ENCODE results near the gene DOK3. TPM values are rescaled to one million over a fixed set of nuclear protein-coding genes. Genes with fewer than 3 reads are reported as not detected.

Gene DOK3
- total RNA-seq, 1 experiment from 2014 or later = 16.4 TPM

- WGBS (ENCODE audit: extremely low coverage, insufficient read length, low lambda C conversion rate) = no CpG with 5 or more reads among the region's 6 CpGs
- Histone ChIP-seq H3K56ac (ENCODE audit: insufficient read length, low read depth, low read length) (no peak overlapping the region), H3K27ac (ENCODE audit: insufficient read length, low read depth, low read length) (no peak overlapping the region), H3K18ac (ENCODE audit: insufficient read length, low read depth, low read length) (no peak overlapping the region), H3K4ac (ENCODE audit: low read depth, low read length) (no peak overlapping the region), H2BK12ac (ENCODE audit: insufficient read length, low read depth, low read length) (no peak overlapping the region), H2AK5ac (ENCODE audit: insufficient read length, low read length) (no peak overlapping the region), H3K27me3 (ENCODE audit: insufficient read depth, low read length) (no peaks in the 10 kb centered on the region), H3K79me1 (ENCODE audit: insufficient read depth, low read depth, low read length, poor library complexity, severe bottlenecking) (no peaks in the 10 kb centered on the region), H3T11ph (ENCODE audit: low read length) (no peak overlapping the region), H3K9me3 (ENCODE audit: control insufficient read depth, low read depth, low read length) (no peaks in the 10 kb centered on the region), H3K14ac (ENCODE audit: insufficient read depth, low read length) (no peak overlapping the region), H4K5ac (ENCODE audit: insufficient read length, low read depth, low read length) (no peak overlapping the region), H2AFZ (ENCODE audit: low read length) (no peak overlapping the region), H4K20me1 (ENCODE audit: control insufficient read depth, insufficient read depth, insufficient read length) (no peaks in the 10 kb centered on the region), H3K23me2 (ENCODE audit: insufficient read length, low read depth, low read length, poor library complexity, severe bottlenecking) (no peaks in the 10 kb centered on the region), H3K23ac (ENCODE audit: insufficient read length, low read depth, low read length) (no peak overlapping the region), H3K9ac (ENCODE audit: extremely low read depth, insufficient read length, low read length) (no peak overlapping the region), H3K4me1 (ENCODE audit: insufficient read depth, low read length) (no peaks in the 10 kb centered on the region), H3K4me2 (ENCODE audit: insufficient read depth, insufficient read length, low read length) (no peak overlapping the region), H2BK15ac (ENCODE audit: low read depth, low read length) (no peak overlapping the region), H2BK5ac (ENCODE audit: insufficient read length, low read length) (no peak overlapping the region), H4K91ac (ENCODE audit: insufficient read length, low read depth, low read length) (no peak overlapping the region), H2BK20ac (ENCODE audit: low read depth, low read length, poor library complexity, severe bottlenecking) (no peak overlapping the region), H2BK120ac (ENCODE audit: low read depth, low read length, poor library complexity, severe bottlenecking) (no peak overlapping the region), H4K8ac (replicated peaks; ENCODE audit: insufficient read length, low read depth, low read length) (no peak overlapping the region), H3K79me2 (ENCODE audit: insufficient read depth, low read length) (no peaks in the 10 kb centered on the region)
- Mint-ChIP-seq H3K27ac (no peak overlapping the region), H3K27me3 (ENCODE audit: low read depth) (no peaks in the 10 kb centered on the region), H3K4me1 (no peaks in the 10 kb centered on the region), H3K9me3 (no peaks in the 10 kb centered on the region; a peak in 1 of 5 replicates), H3K36me3 (ENCODE audit: insufficient read depth in 1 of 3, low read depth in 3 of 3) (peaks cover 25 to 32% (median 26%) of the 10 kb centered on the region in 3 experiments; a peak in 6 of 7 replicates), H3K4me3 (no peak overlapping the region)
- TF ChIP-seq CTCF (conservative IDR thresholded peaks at IDR 0.05) = no peak
- no peak for DNase-seq
Observed at GRCh38 chr5:177526791-177527190, 17.2 kb upstream of the DOK3 start.
